Loucy (cell line): ENCODE data around the gene GSE1.

Experiments used
- H2AFZ ChIP-seq: fragments of 200-600 bp; sonication (generic); 2 replicates; pipeline ENCODE4 v1.6.0; 2016; ENCODE audit warnings: antibody characterized with exemption, mild to moderate bottlenecking, low read length, moderate library complexity
- H3F3A ChIP-seq: fragments of 200-600 bp; 2 replicates; pipeline ENCODE4 v1.6.0; 2016; ENCODE audit warnings: antibody characterized with exemption, low read depth, mild to moderate bottlenecking
- H3K27me3 ChIP-seq: fragments of 200-600 bp; sonication (generic); 2 replicates; pipeline ENCODE4 v1.6.1; 2014; ENCODE audit warnings: low read length, mild to moderate bottlenecking; ENCODE audit not compliant: insufficient read depth, poor library complexity, severe bottlenecking
- H3K36me3 ChIP-seq: fragments of 200-600 bp; sonication (generic); 2 replicates; pipeline ENCODE4 v1.6.1; 2016; ENCODE audit warnings: low read length; ENCODE audit not compliant: insufficient read depth
- H3K4me1 ChIP-seq: fragments of 200-600 bp; sonication (generic); 2 replicates; pipeline ENCODE4 v1.5.1; 2014; ENCODE audit warnings: low read length, mild to moderate bottlenecking; ENCODE audit not compliant: insufficient read depth, poor library complexity, severe bottlenecking
- H3K4me2 ChIP-seq: fragments of 200-600 bp; sonication (generic); 2 replicates; pipeline ENCODE4 v1.6.0; 2014; ENCODE audit warnings: antibody characterized with exemption, low read length, low read depth, mild to moderate bottlenecking; ENCODE audit not compliant: poor library complexity, severe bottlenecking
- H3K4me3 ChIP-seq: fragments of 200-600 bp; sonication (generic); 2 replicates; pipeline ENCODE4 v1.5.1; 2014; ENCODE audit warnings: low read length, mild to moderate bottlenecking, mixed read lengths; ENCODE audit not compliant: poor library complexity, severe bottlenecking
- H3K79me2 ChIP-seq: fragments of 200-600 bp; sonication (generic); 2 replicates; pipeline ENCODE4 v1.6.1; 2014; ENCODE audit warnings: low read length; ENCODE audit not compliant: insufficient read depth
- H3K9ac ChIP-seq: fragments of 200-600 bp; sonication (generic); 2 replicates; pipeline ENCODE4 v1.6.0; 2014; ENCODE audit warnings: mild to moderate bottlenecking, low read depth, low read length, moderate library complexity; ENCODE audit not compliant: poor library complexity, severe bottlenecking
- H3K9me2 ChIP-seq: fragments of 200-600 bp; sonication (generic); replicated peaks from 2 replicates; pipeline ENCODE4 v1.6.1; 2016; ENCODE audit warnings: low read depth, low read length, mixed read lengths
- H3K9me3 ChIP-seq: fragments of 200-600 bp; sonication (generic); 2 replicates; pipeline ENCODE4 v1.6.1; 2014; ENCODE audit warnings: mild to moderate bottlenecking, antibody characterized with exemption, low read length, low read depth; ENCODE audit not compliant: insufficient read depth
- H4K20me1 ChIP-seq: fragments of 200-600 bp; sonication (generic); 2 replicates; pipeline ENCODE4 v1.6.0; 2014; ENCODE audit warnings: antibody characterized with exemption, low read length, mild to moderate bottlenecking; ENCODE audit not compliant: insufficient read depth, poor library complexity, severe bottlenecking
- CTCF ChIP-seq: fragments of 200-600 bp; sonication (generic); conservative IDR thresholded peaks from 2 replicates; pipeline ENCODE4 v1.5.1; 2014; ENCODE audit warnings: mild to moderate bottlenecking, antibody characterized with exemption, low read length
- EZH2phosphoT487 ChIP-seq: fragments of 200-600 bp; IDR thresholded peaks from 2 replicates; pipeline ENCODE4 v1.6.1; 2018; ENCODE audit warnings: antibody characterized with exemption, mild to moderate bottlenecking, moderate library complexity, borderline replicate concordance

GSE1 gene

GRCh38 chr16:85676466-85676865 is 63.3 kb downstream of the GSE1 start:
- Histone ChIP-seq H3K4me2 (no peak overlapping the region), H3K4me3 (no peak overlapping the region), H2AFZ (no peak overlapping the region), H3K9me3 (no peaks in the 10 kb centered on the region), H3K36me3 (peaks cover 97% of the 10 kb centered on the region), H4K20me1 (peaks cover 10% of the 10 kb centered on the region), H3K4me1 (no peaks in the 10 kb centered on the region), H3K27me3 (no peaks in the 10 kb centered on the region), H3K9ac (no peak overlapping the region), H3K9me2 (no peaks in the 10 kb centered on the region), H3F3A (peaks cover 6% of the 10 kb centered on the region; the same call in 1 of the 2 replicates), H3K79me2 (no peaks in the 10 kb centered on the region)
- TF ChIP-seq CTCF: no peak
- TF ChIP-seq EZH2phosphoT487: no peak

GRCh38 chr16:85677383-85677967 is 64.4 kb downstream of the GSE1 start:
- H3K9me2 ChIP-seq: no peaks in the 10 kb centered on the region
- H3K9ac ChIP-seq: no peak overlapping the region
- peaks cover 90% of the 10 kb centered on the region for H3K36me3 ChIP-seq
- H3K4me1 ChIP-seq: no peaks in the 10 kb centered on the region
- no peak overlapping the region for H3K4me2 ChIP-seq
- H3K27me3 ChIP-seq: no peaks in the 10 kb centered on the region
- no peak overlapping the region for H2AFZ ChIP-seq
- H3K4me3 ChIP-seq: no peak overlapping the region
- H4K20me1 ChIP-seq: peaks cover 10% of the 10 kb centered on the region
- H3F3A ChIP-seq: peaks cover 6% of the 10 kb centered on the region; the same call in 1 of the 2 replicates
- TF ChIP-seq EZH2phosphoT487 (no peak), CTCF (no peak)
- no peaks in the 10 kb centered on the region for H3K9me3 ChIP-seq
- peaks cover 4% of the 10 kb centered on the region; the same call in 1 of the 2 replicates for H3K79me2 ChIP-seq

GRCh38 chr16:85678016-85678415 is 64.9 kb downstream of the GSE1 start:
- no peak for TF ChIP-seq CTCF
- TF ChIP-seq EZH2phosphoT487: no peak
- Histone ChIP-seq H2AFZ (no peak overlapping the region), H3K4me3 (no peak overlapping the region), H3F3A (peaks cover 6% of the 10 kb centered on the region; the same call in 1 of the 2 replicates), H3K27me3 (no peaks in the 10 kb centered on the region), H3K4me1 (no peaks in the 10 kb centered on the region), H3K4me2 (no peak overlapping the region), H3K9ac (no peak overlapping the region), H3K9me2 (no peaks in the 10 kb centered on the region), H4K20me1 (peaks cover 10% of the 10 kb centered on the region), H3K9me3 (no peaks in the 10 kb centered on the region), H3K36me3 (peaks cover 85% of the 10 kb centered on the region), H3K79me2 (peaks cover 10% of the 10 kb centered on the region; the same call in 1 of the 2 replicates)
